SU-DHL-6 (cell line): Measurements from ENCODE around the gene TMPRSS11E.

Experiments
- H2AFZ ChIP-seq: fragments of 200-600 bp; sonication (generic); 2 replicates; pipeline ENCODE4 v1.6.1; 2014; ENCODE audit warnings: low read depth, mild to moderate bottlenecking, moderate library complexity, mixed read lengths, antibody characterized with exemption, low read length; ENCODE audit not compliant: severe bottlenecking
- H3F3A ChIP-seq: fragments of 200-600 bp; shearing (Covaris generic); 2 replicates; pipeline ENCODE4 v1.6.0; 2016; ENCODE audit warnings: antibody characterized with exemption, mild to moderate bottlenecking; ENCODE audit not compliant: insufficient read depth
- H3K27ac ChIP-seq: fragments of 200-600 bp; sonication (generic); 2 replicates; pipeline ENCODE4 v1.5.1; 2016; ENCODE audit warnings: low read depth, mild to moderate bottlenecking, low read length, moderate library complexity, mixed read lengths
- H3K27me3 ChIP-seq: fragments of 200-600 bp; sonication (generic), shearing (Covaris generic); 2 replicates; pipeline ENCODE4 v1.6.0; 2014; ENCODE audit warnings: mild to moderate bottlenecking, low read length
- H3K36me3 ChIP-seq: fragments of 200-600 bp; sonication (generic); 2 replicates; pipeline ENCODE4 v1.6.1; 2014; ENCODE audit warnings: mild to moderate bottlenecking, low read length, mixed read lengths
- H3K4me2 ChIP-seq: fragments of 300-600, 200-600 bp; shearing (Covaris generic), sonication (generic); 2 replicates; pipeline ENCODE4 v1.6.0; 2014; ENCODE audit warnings: low read length, low read depth, mild to moderate bottlenecking; ENCODE audit not compliant: poor library complexity, severe bottlenecking
- H3K4me3 ChIP-seq: fragments of 200-600 bp; sonication (generic); 2 replicates; pipeline ENCODE4 v1.5.1; 2014; ENCODE audit warnings: antibody characterized with exemption, low read length, mild to moderate bottlenecking, mixed read lengths; ENCODE audit not compliant: insufficient read depth, poor library complexity, severe bottlenecking
- H3K79me2 ChIP-seq: fragments of 200-600 bp; sonication (generic); 2 replicates; pipeline ENCODE4 v1.6.1; 2014; ENCODE audit warnings: mild to moderate bottlenecking, low read length, moderate library complexity; ENCODE audit not compliant: insufficient read depth
- H3K9ac ChIP-seq: fragments of 200-600 bp; sonication (generic); 2 replicates; pipeline ENCODE4 v1.7.0; 2014; ENCODE audit warnings: mild to moderate bottlenecking, low read length
- H3K9me2 ChIP-seq: fragments of 200-600 bp; sonication (generic); replicated peaks from 2 replicates; pipeline ENCODE4 v1.6.1; 2014; ENCODE audit warnings: low read length; ENCODE audit not compliant: insufficient read depth
- H3K9me3 ChIP-seq: fragments of 200-600 bp; sonication (generic); 2 replicates; pipeline ENCODE4 v1.6.1; 2014; ENCODE audit warnings: low read length, mixed read lengths; ENCODE audit not compliant: insufficient read depth
- H4K20me1 ChIP-seq: fragments of 200-600 bp; sonication (generic); 2 replicates; pipeline ENCODE4 v1.6.1; 2014; ENCODE audit warnings: low read depth, mild to moderate bottlenecking, antibody characterized with exemption, low read length, moderate library complexity, mixed read lengths
- CTCF ChIP-seq: fragments of 200-600 bp; sonication (generic); IDR thresholded peaks from one replicate; pipeline ENCODE4 v1.5.1; 2017; ENCODE audit warnings: antibody characterized with exemption, mild to moderate bottlenecking, low read length, moderate library complexity; ENCODE audit not compliant: insufficient read depth, poor library complexity, severe bottlenecking
- EZH2phosphoT487 ChIP-seq: fragments of 200-600 bp; sonication (generic), shearing (Covaris generic); conservative IDR thresholded peaks from 2 replicates; pipeline ENCODE4 v1.6.1; 2018; ENCODE audit warnings: mild to moderate bottlenecking, antibody characterized with exemption, low read length, moderate library complexity, mixed read lengths

Gene TMPRSS11E

GRCh38 chr4:68466751-68467150, 19.5 kb downstream of the TMPRSS11E start:
- no peaks in the 10 kb centered on the region for H3F3A ChIP-seq
- H4K20me1 ChIP-seq: no peaks in the 10 kb centered on the region
- no peak overlapping the region for H3K27ac ChIP-seq
- H3K4me2 ChIP-seq: no peak overlapping the region
- no peaks in the 10 kb centered on the region for H3K9me3 ChIP-seq
- H3K9ac ChIP-seq: no peak overlapping the region
- H3K4me3 ChIP-seq: no peak overlapping the region
- TF ChIP-seq EZH2phosphoT487 (no peak), CTCF (no peak)
- no peaks in the 10 kb centered on the region for H3K9me2 ChIP-seq
- no peaks in the 10 kb centered on the region for H3K79me2 ChIP-seq
- H2AFZ ChIP-seq: no peak overlapping the region
- no peaks in the 10 kb centered on the region for H3K36me3 ChIP-seq
- no peaks in the 10 kb centered on the region for H3K27me3 ChIP-seq

- Histone ChIP-seq H3K9ac (no peak overlapping the region), H3K9me2 (no peaks in the 10 kb centered on the region), H4K20me1 (no peaks in the 10 kb centered on the region), H3K27ac (no peak overlapping the region), H3K4me2 (no peak overlapping the region), H3K27me3 (no peaks in the 10 kb centered on the region), H3K9me3 (no peaks in the 10 kb centered on the region), H3K36me3 (no peaks in the 10 kb centered on the region), H3K4me3 (no peak overlapping the region), H3F3A (no peaks in the 10 kb centered on the region), H2AFZ (no peak overlapping the region), H3K79me2 (no peaks in the 10 kb centered on the region)
- TF ChIP-seq EZH2phosphoT487 (no peak), CTCF (no peak)
Observed at GRCh38 chr4:68469482-68469881, 22.2 kb downstream of the TMPRSS11E start.

GRCh38 chr4:68476191-68476590, 28.9 kb downstream of the TMPRSS11E start:
- Histone ChIP-seq H3K27ac (no peak overlapping the region), H3F3A (no peaks in the 10 kb centered on the region), H3K27me3 (no peaks in the 10 kb centered on the region), H3K36me3 (no peaks in the 10 kb centered on the region), H4K20me1 (no peaks in the 10 kb centered on the region), H3K9me3 (no peaks in the 10 kb centered on the region), H3K79me2 (no peaks in the 10 kb centered on the region), H3K9me2 (no peaks in the 10 kb centered on the region), H3K9ac (no peak overlapping the region), H3K4me2 (no peak overlapping the region), H3K4me3 (no peak overlapping the region), H2AFZ (no peak overlapping the region)
- TF ChIP-seq EZH2phosphoT487 (no peak), CTCF (no peak)
